ENCODE data around the gene KIF22. TPM values are rescaled to one million over a fixed set of nuclear protein-coding genes. Genes with fewer than 3 reads are reported as not detected.

The KIF22 gene
- total RNA-seq, 6 experiments from 2014 or later: 26.4 to 50.3 (median 48.9) TPM

DNA sequence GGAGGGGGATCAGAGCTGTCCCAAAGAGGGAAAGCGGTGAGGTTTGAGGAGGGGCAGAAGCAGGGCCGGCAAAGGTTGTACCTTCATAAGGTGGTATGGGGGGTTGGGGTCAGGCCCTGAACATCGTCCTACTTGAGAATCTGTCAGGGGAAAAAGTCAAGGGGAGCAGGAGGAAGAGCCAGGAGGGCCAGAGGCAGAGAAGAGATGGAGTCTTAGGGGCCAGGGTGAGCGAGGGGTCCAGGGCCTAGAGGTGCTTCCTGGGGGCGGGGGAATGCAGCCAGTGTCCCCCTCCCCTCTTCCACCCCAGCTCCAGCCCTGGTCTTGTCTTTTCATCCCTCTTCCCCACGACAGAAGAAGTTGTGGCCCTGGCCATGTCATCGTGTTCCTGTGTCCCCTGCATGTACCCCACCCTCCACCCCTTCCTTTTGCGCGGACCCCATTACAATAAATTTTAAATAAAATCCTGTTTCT is 20.2 kb downstream of the KIF22 start:
- Mint-ChIP-seq H3K4me3 (peak overlapping the region; percentile 89), H3K27ac (peak overlapping the region; percentile 88), H3K27me3 (ENCODE audit: insufficient read depth) (peaks cover 6% of the 10 kb centered on the region), H3K36me3 (ENCODE audit: low read depth) (peaks cover 12% of the 10 kb centered on the region), H3K9me3 (no peaks in the 10 kb centered on the region), H3K4me1 (ENCODE audit: low read depth) (peaks cover 70% of the 10 kb centered on the region)
- TF ChIP-seq, protein P1, sequence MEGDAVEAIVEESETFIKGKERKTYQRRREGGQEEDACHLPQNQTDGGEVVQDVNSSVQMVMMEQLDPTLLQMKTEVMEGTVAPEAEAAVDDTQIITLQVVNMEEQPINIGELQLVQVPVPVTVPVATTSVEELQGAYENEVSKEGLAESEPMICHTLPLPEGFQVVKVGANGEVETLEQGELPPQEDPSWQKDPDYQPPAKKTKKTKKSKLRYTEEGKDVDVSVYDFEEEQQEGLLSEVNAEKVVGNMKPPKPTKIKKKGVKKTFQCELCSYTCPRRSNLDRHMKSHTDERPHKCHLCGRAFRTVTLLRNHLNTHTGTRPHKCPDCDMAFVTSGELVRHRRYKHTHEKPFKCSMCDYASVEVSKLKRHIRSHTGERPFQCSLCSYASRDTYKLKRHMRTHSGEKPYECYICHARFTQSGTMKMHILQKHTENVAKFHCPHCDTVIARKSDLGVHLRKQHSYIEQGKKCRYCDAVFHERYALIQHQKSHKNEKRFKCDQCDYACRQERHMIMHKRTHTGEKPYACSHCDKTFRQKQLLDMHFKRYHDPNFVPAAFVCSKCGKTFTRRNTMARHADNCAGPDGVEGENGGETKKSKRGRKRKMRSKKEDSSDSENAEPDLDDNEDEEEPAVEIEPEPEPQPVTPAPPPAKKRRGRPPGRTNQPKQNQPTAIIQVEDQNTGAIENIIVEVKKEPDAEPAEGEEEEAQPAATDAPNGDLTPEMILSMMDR (IDR thresholded peaks at IDR 0.05): no peak
- DNase-seq: no peak

DNA sequence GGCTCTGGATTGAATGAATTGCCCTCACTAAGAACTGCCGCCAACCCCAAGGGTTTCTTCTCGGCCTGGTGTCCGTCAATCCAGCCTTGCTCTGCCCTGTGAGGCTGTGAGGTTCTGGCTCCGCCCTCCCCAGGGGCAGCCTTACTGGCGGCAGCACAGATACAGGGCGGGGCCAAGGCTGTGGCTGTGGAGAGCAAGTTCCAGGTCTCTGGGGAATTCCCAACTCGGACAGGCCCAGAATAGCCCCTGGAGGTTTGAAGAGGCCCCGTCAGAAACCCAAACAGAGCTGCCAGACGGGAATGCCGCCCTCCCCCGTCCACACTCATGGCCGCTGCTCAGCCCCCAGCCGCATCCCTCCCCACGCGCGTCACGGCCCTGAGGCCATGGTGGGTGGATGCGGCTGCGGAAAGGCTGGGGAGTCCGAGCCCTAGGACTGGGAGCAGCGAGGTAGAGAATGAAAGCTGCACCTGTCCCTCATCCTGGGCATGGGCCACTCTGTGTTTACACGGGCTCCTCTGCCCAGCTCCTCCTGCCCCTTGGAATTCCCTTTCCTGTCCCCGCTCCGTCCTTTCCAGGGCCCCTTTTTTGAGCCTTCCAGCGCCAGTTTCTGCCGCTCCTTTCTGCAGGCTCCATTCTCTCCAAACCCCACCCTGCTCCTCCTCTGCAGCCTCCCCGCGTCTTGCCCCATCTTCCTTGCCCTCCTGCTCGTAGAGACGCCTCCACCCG is 20.8 kb downstream of the KIF22 start:
- no peaks in the 10 kb centered on the region for H3K9me3 Mint-ChIP-seq
- peak overlapping the region; percentile 88 for H3K27ac Mint-ChIP-seq
- H3K36me3 Mint-ChIP-seq (ENCODE audit: low read depth): peaks cover 12% of the 10 kb centered on the region
- TF ChIP-seq, protein P1 (IDR thresholded peaks at IDR 0.05): peak; percentile 11; the same call in 1 of the 2 replicates
- H3K4me3 Mint-ChIP-seq: peak overlapping the region; percentile 89
- H3K27me3 Mint-ChIP-seq (ENCODE audit: insufficient read depth): peaks cover 6% of the 10 kb centered on the region
- DNase-seq: peak; percentile 98
- peaks cover 73% of the 10 kb centered on the region for H3K4me1 Mint-ChIP-seq (ENCODE audit: low read depth)

DNA sequence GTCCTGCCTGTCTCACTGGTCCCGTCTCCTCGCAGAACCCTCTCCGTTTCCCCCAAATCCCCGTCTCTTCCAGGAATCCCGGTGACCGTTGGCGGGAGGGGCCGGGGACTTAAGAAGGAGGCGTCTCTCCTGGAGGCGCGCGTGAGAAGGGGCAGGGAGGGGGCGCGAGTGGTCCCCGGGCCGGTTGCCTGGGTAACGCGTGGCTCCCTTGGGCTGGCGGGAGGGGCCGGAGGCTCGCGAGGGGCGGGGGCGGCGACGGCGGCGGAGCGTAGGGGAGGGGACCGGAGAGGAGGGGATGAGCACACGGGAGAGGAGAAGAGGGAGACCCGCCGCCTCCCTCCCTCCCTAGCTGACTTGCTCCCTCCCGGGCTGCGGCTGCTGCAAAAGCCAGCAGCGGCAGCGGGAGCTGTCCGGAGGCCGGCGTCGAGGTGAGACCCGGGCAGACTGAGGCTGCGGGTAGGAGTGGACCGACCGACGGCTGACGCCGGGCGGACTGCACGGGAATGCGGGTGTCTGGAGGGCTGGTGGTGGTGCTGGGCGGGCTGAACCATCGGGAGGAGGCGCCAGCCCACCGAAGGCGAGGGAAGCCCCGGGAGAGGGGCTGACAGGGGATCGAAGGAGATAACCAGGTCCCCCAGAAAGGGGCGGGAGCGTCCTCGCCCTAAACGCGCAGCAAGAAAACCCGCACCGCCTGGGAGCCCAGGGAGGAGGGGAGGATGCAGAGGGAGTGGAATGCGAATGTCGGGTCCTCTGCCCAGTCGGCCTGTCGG is 21.5 kb downstream of the KIF22 start, which contains the start of gene PRRT2:
Gene PRRT2 (plus strand): TSS at position 298 of the 770 bp plus-strand sequence. CDS start 862 bp downstream, outside the sequence.
- no peak for DNase-seq
- H3K36me3 Mint-ChIP-seq (ENCODE audit: low read depth): peaks cover 16% of the 10 kb centered on the region

DNA sequence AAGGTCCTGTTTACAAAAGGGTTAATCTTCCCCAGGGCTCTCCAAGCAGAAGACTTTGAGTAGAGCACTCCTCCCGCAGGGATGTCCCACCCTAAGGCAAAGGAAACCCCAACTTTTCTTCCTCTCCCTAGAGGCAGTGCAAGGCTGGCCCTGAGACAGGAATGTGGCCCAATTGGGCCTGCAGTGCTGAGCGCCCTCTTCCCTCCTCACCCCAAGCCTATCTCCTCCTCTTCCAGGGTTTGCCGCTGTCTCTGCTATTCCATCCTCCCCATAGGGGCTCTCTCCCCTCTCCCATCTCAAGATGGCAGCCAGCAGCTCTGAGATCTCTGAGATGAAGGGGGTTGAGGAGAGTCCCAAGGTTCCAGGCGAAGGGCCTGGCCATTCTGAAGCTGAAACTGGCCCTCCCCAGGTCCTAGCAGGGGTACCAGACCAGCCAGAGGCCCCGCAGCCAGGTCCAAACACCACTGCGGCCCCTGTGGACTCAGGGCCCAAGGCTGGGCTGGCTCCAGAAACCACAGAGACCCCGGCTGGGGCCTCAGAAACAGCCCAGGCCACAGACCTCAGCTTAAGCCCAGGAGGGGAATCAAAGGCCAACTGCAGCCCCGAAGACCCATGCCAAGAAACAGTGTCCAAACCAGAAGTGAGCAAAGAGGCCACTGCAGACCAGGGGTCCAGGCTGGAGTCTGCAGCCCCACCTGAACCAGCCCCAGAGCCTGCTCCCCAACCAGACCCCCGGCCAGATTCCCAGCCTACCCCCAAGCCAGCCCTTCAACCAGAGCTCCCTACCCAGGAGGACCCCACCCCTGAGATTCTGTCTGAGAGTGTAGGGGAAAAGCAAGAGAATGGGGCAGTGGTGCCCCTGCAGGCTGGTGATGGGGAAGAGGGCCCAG is 22.4 kb downstream of the KIF22 start:
- Mint-ChIP-seq H3K4me1 (ENCODE audit: low read depth) (peaks cover 84% of the 10 kb centered on the region), H3K36me3 (ENCODE audit: low read depth) (peaks cover 19% of the 10 kb centered on the region), H3K27me3 (ENCODE audit: insufficient read depth) (peaks cover 7% of the 10 kb centered on the region), H3K4me3 (peak overlapping the region; percentile 89), H3K27ac (peak overlapping the region; percentile 74), H3K9me3 (no peaks in the 10 kb centered on the region)
- no peak for DNase-seq
- TF ChIP-seq, protein P1 (IDR thresholded peaks at IDR 0.05): no peak

More for the DNA sequence above, 21.5 kb downstream of the KIF22 start, which contains the start of gene PRRT2:
- H3K27me3 Mint-ChIP-seq (ENCODE audit: insufficient read depth): peaks cover 6% of the 10 kb centered on the region
- H3K9me3 Mint-ChIP-seq: no peaks in the 10 kb centered on the region
- peaks cover 78% of the 10 kb centered on the region for H3K4me1 Mint-ChIP-seq (ENCODE audit: low read depth)
- TF ChIP-seq, protein P1 (IDR thresholded peaks at IDR 0.05): no peak
- H3K4me3 Mint-ChIP-seq: peak within 1 kb of the TSS; percentile 89
- H3K27ac Mint-ChIP-seq: peak within 1 kb of the TSS; percentile 88

All from HFFc6 (cell line).